GM18505 (cell line): Measurements from ENCODE around the gene LMF2.

Source experiments
- ATAC-seq: cut with Tn5 transposase; IDR thresholded peaks from one replicate; pipeline ENCODE4 v1.9.1; 2021; ENCODE audit not compliant: unreplicated experiment
- POLR2A ChIP-seq: IDR thresholded peaks from 4 replicates; pipeline ENCODE4 v1.6.1; 2011; ENCODE audit warnings: borderline replicate concordance; ENCODE audit not compliant: insufficient read depth, insufficient read length; ENCODE audit errors: extremely low read depth

Gene LMF2

GRCh38 chr22:50497093-50497492 lies 10.4 kb downstream of the LMF2 start:
- ATAC-seq = no peak
- no peak for TF ChIP-seq POLR2A

GRCh38 chr22:50490531-50491308 lies 16.8 kb downstream of the LMF2 start:
- ATAC-seq = no peak
- TF ChIP-seq POLR2A = no peak

- TF ChIP-seq POLR2A = no peak
- ATAC-seq = no peak
These were observed 17.9 kb downstream of the LMF2 start for GRCh38 chr22:50489363-50490243.

- no peak for ATAC-seq
These were observed 18.6 kb downstream of the LMF2 start for GRCh38 chr22:50488886-50489285.

GRCh38 chr22:50488006-50488677 lies 19.4 kb downstream of the LMF2 start:
- no peak for ATAC-seq
- TF ChIP-seq POLR2A = no peak

More at GRCh38 chr22:50488886-50489285, 18.6 kb downstream of the LMF2 start:
- no peak for TF ChIP-seq POLR2A

- no peak for TF ChIP-seq POLR2A
- no peak for ATAC-seq
These were observed 20.1 kb downstream of the LMF2 start for GRCh38 chr22:50487290-50488005.

- no peak for ATAC-seq
- TF ChIP-seq POLR2A = no peak
These were observed 20.8 kb downstream of the LMF2 start, which contains the start of gene MIOX for GRCh38 chr22:50486561-50487289. Gene MIOX, plus strand, starts transcription at chr22:50486859. Its CDS starts 39 bp downstream, at chr22:50486898.

GRCh38 chr22:50485221-50486131 lies 22.0 kb downstream of the LMF2 start:
- TF ChIP-seq POLR2A = no peak
- no peak for ATAC-seq

GRCh38 chr22:50483977-50484853 lies 23.3 kb downstream of the LMF2 start:
- ATAC-seq = no peak
- TF ChIP-seq POLR2A = no peak

GRCh38 chr22:50483556-50483955 lies 23.9 kb downstream of the LMF2 start:
- no peak for ATAC-seq
- TF ChIP-seq POLR2A = no peak
